Neural cell (in vitro differentiated cells): ENCODE measurements around the gene SUPT20HL2. TPM values are rescaled to one million over a fixed set of nuclear protein-coding genes. Genes with fewer than 3 reads are reported as not detected.
"Not testable (repeated sequence)": the region's sequence is repeated elsewhere in the genome, so short reads cannot be mapped to it uniquely, and the experiment has no call there.

Source experiments
- H2AFZ ChIP-seq: fragments of 200-600, 300-800 bp; sonication (generic), shearing (Covaris generic); 2 replicates; pipeline ENCODE4 v1.6.0; 2014; ENCODE audit warnings: low read depth, mild to moderate bottlenecking, antibody characterized with exemption, low read length, moderate library complexity
- H3F3A ChIP-seq: fragments of 200-600 bp; shearing (Covaris generic); 2 replicates; pipeline ENCODE4 v1.6.1; 2016; ENCODE audit warnings: mild to moderate bottlenecking, moderate library complexity, mixed read lengths, antibody characterized with exemption, low read length; ENCODE audit not compliant: insufficient read depth, poor library complexity, severe bottlenecking
- H3K27ac ChIP-seq: fragments of 200-600, 300-800 bp; sonication (generic), shearing (Covaris generic); 2 replicates; pipeline ENCODE4 v1.5.1; 2014; ENCODE audit warnings: mild to moderate bottlenecking, low read length, moderate library complexity
- H3K27me3 ChIP-seq: fragments of 300-800, 200-600 bp; sonication (generic), shearing (Covaris generic); 2 replicates; pipeline ENCODE4 v1.6.0; 2014; ENCODE audit warnings: mild to moderate bottlenecking, low read depth, low read length, moderate library complexity; ENCODE audit not compliant: insufficient read depth
- H3K36me3 ChIP-seq: fragments of 300-800, 200-600 bp; sonication (generic), shearing (Covaris generic); 2 replicates; pipeline ENCODE4 v1.5.1; 2014; ENCODE audit warnings: mild to moderate bottlenecking, antibody characterized with exemption, low read length, moderate library complexity; ENCODE audit not compliant: insufficient read depth
- H3K4me2 ChIP-seq: fragments of 300-800, 200-600 bp; sonication (generic), shearing (Covaris generic); 2 replicates; pipeline ENCODE4 v1.6.0; 2014; ENCODE audit warnings: mild to moderate bottlenecking, low read length
- H3K4me3 ChIP-seq: fragments of 300-800, 200-600 bp; sonication (generic), shearing (Covaris generic); 2 replicates; pipeline ENCODE4 v1.5.1; 2014; ENCODE audit warnings: mild to moderate bottlenecking, low read length, moderate library complexity
- H3K79me2 ChIP-seq: fragments of 200-600 bp; shearing (Covaris generic); replicated peaks from 2 replicates; pipeline ENCODE4 v1.6.0; 2014; ENCODE audit warnings: mild to moderate bottlenecking, low read length, moderate library complexity; ENCODE audit not compliant: insufficient read depth
- H3K9ac ChIP-seq: fragments of 300-800, 200-600 bp; sonication (generic), shearing (Covaris generic); 2 replicates; pipeline ENCODE4 v1.6.1; 2016; ENCODE audit warnings: mild to moderate bottlenecking, low read length, mixed read lengths
- H3K9me2 ChIP-seq: fragments of 200-600 bp; shearing (Covaris generic); 2 replicates; pipeline ENCODE4 v1.6.1; 2016; ENCODE audit warnings: mild to moderate bottlenecking, low read length, mixed read lengths; ENCODE audit not compliant: insufficient read depth
- H3K9me3 ChIP-seq: fragments of 200-600, 300-800 bp; sonication (generic), shearing (Covaris generic); 2 replicates; pipeline ENCODE4 v1.6.1; 2016; ENCODE audit warnings: mild to moderate bottlenecking, mixed run types, low read length, moderate library complexity, mixed read lengths
- H4K20me1 ChIP-seq: fragments of 200-600 bp; shearing (Covaris generic); 2 replicates; pipeline ENCODE4 v1.6.1; 2016; ENCODE audit warnings: mild to moderate bottlenecking, mixed run types; ENCODE audit not compliant: insufficient read depth
- CTCF ChIP-seq: fragments of 450-650 bp; IDR thresholded peaks from 2 replicates; pipeline ENCODE4 v1.5.1; 2014; ENCODE audit warnings: antibody characterized with exemption, mild to moderate bottlenecking, moderate library complexity; ENCODE audit not compliant: poor library complexity, severe bottlenecking
- EP300 ChIP-seq: fragments of 450-650 bp; conservative IDR thresholded peaks from 2 replicates; pipeline ENCODE4 v1.6.1; 2014; ENCODE audit warnings: antibody characterized with exemption, mild to moderate bottlenecking, moderate library complexity; ENCODE audit not compliant: poor library complexity, severe bottlenecking
- EZH2 ChIP-seq: fragments of 200-600, 300-800 bp; shearing (Covaris generic), sonication (generic); IDR thresholded peaks from 2 replicates; pipeline ENCODE4 v1.6.1; 2014; ENCODE audit warnings: antibody characterized with exemption, low read length, borderline replicate concordance, mild to moderate bottlenecking; ENCODE audit not compliant: insufficient read depth, poor library complexity, severe bottlenecking
- MXI1 ChIP-seq: fragments of 450-650 bp; conservative IDR thresholded peaks from 2 replicates; pipeline ENCODE4 v1.6.1; 2014; ENCODE audit warnings: antibody characterized with exemption, mild to moderate bottlenecking; ENCODE audit not compliant: poor library complexity, severe bottlenecking
- RAD21 ChIP-seq: fragments of 450-650 bp; conservative IDR thresholded peaks from 2 replicates; pipeline ENCODE4 v1.6.1; 2014; ENCODE audit warnings: antibody characterized with exemption, mild to moderate bottlenecking, moderate library complexity
- SMC3 ChIP-seq: fragments of 450-650 bp; conservative IDR thresholded peaks from 2 replicates; pipeline ENCODE4 v1.6.1; 2014; ENCODE audit warnings: antibody characterized with exemption, mild to moderate bottlenecking, moderate library complexity; ENCODE audit not compliant: poor library complexity
- TAF1 ChIP-seq: IDR thresholded peaks from 2 replicates; pipeline ENCODE4 v1.6.1; 2012; ENCODE audit warnings: low read depth
- polyA plus RNA-seq: library from polyadenylated mRNA; depleted of rRNA; stranded (reverse); fragments of >200 nt; gene quantifications from 2 replicates; pipeline ENCODE4 v1.2.3, GENCODE V29; 2014
- TF ChIP-seq, protein P1 (sequence below): IDR thresholded peaks from 2 replicates; pipeline ENCODE4 v1.6.1; 2012; ENCODE audit warnings: borderline replicate concordance

Gene SUPT20HL2
- polyA plus RNA-seq, 1 donor from 2014 or later, result not detected

GRCh38 chrX:24311507-24312248 lies 2.2 kb downstream of the SUPT20HL2 start:
- H3K9me3 ChIP-seq, H3K9ac ChIP-seq, H3K4me3 ChIP-seq, H3K4me2 ChIP-seq, H3K27ac ChIP-seq, H2AFZ ChIP-seq, H3K36me3 ChIP-seq, H4K20me1 ChIP-seq, H3K79me2 ChIP-seq, H3K9me2 ChIP-seq, H3F3A ChIP-seq, H3K27me3 ChIP-seq: not testable (repeated sequence)

- not testable (repeated sequence) for H3K4me2 ChIP-seq, H3K4me3 ChIP-seq
Measured at GRCh38 chrX:24310916-24311315, 3.0 kb downstream of the SUPT20HL2 start.

GRCh38 chrX:24309580-24310374 lies 4.1 kb downstream of the SUPT20HL2 start:
- not testable (repeated sequence) for H3K9ac ChIP-seq, H4K20me1 ChIP-seq, H3K27me3 ChIP-seq, H2AFZ ChIP-seq, H3F3A ChIP-seq, H3K79me2 ChIP-seq, H3K4me3 ChIP-seq, H3K36me3 ChIP-seq, H3K27ac ChIP-seq, H3K9me2 ChIP-seq, H3K4me2 ChIP-seq, H3K9me3 ChIP-seq

More at GRCh38 chrX:24310916-24311315, 3.0 kb downstream of the SUPT20HL2 start:
- H4K20me1 ChIP-seq, H3K27me3 ChIP-seq, H2AFZ ChIP-seq, H3K9ac ChIP-seq, H3K9me2 ChIP-seq, H3K27ac ChIP-seq, H3F3A ChIP-seq, H3K9me3 ChIP-seq, H3K79me2 ChIP-seq, H3K36me3 ChIP-seq: not testable (repeated sequence)

GRCh38 chrX:24308803-24309202 lies 5.1 kb downstream of the SUPT20HL2 start:
- not testable (repeated sequence) for H3K27ac ChIP-seq, H3K9me2 ChIP-seq, H3K4me3 ChIP-seq, H3K9me3 ChIP-seq, H3K36me3 ChIP-seq, H3K9ac ChIP-seq, H2AFZ ChIP-seq, H3K4me2 ChIP-seq, H3K27me3 ChIP-seq, H3K79me2 ChIP-seq, H3F3A ChIP-seq, H4K20me1 ChIP-seq

DNA sequence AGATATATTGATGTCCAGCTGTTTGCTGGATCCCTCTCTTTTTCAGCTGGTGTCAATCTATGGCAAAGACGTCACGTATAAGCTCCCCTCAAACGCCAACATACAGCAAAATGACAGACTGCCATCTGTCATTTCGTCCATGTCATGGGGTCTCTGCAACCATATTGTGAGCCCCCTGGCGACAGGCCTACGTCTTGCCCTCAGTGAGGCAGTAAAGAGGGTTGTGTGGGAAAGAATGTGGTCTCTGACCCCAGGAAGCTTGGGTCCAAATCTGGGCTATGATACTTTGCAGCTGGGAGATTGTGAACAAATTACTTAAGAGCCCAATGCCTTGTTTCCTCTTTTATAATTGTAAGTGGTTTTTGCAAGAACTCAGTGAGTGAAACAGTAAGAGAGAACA lies 7.4 kb downstream of the SUPT20HL2 start:
- no peaks in the 10 kb centered on the region for H3K27me3 ChIP-seq
- TF ChIP-seq, protein P1, sequence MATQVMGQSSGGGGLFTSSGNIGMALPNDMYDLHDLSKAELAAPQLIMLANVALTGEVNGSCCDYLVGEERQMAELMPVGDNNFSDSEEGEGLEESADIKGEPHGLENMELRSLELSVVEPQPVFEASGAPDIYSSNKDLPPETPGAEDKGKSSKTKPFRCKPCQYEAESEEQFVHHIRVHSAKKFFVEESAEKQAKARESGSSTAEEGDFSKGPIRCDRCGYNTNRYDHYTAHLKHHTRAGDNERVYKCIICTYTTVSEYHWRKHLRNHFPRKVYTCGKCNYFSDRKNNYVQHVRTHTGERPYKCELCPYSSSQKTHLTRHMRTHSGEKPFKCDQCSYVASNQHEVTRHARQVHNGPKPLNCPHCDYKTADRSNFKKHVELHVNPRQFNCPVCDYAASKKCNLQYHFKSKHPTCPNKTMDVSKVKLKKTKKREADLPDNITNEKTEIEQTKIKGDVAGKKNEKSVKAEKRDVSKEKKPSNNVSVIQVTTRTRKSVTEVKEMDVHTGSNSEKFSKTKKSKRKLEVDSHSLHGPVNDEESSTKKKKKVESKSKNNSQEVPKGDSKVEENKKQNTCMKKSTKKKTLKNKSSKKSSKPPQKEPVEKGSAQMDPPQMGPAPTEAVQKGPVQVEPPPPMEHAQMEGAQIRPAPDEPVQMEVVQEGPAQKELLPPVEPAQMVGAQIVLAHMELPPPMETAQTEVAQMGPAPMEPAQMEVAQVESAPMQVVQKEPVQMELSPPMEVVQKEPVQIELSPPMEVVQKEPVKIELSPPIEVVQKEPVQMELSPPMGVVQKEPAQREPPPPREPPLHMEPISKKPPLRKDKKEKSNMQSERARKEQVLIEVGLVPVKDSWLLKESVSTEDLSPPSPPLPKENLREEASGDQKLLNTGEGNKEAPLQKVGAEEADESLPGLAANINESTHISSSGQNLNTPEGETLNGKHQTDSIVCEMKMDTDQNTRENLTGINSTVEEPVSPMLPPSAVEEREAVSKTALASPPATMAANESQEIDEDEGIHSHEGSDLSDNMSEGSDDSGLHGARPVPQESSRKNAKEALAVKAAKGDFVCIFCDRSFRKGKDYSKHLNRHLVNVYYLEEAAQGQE, result no peak
- no peak for TF ChIP-seq SMC3
- no peak for TF ChIP-seq EP300
- no peak for TF ChIP-seq EZH2
- TF ChIP-seq RAD21, result no peak
- no peak for TF ChIP-seq MXI1
- no peak for TF ChIP-seq TAF1
- TF ChIP-seq CTCF, result no peak

More for the DNA sequence above, 7.4 kb downstream of the SUPT20HL2 start:
- no peaks in the 10 kb centered on the region for H3K79me2 ChIP-seq
- no peak overlapping the region for H2AFZ ChIP-seq
- H3K4me2 ChIP-seq, result no peak overlapping the region
- no peak overlapping the region for H3K4me3 ChIP-seq
- H3K27ac ChIP-seq, result no peak overlapping the region
- H3K9me2 ChIP-seq, result no peaks in the 10 kb centered on the region
- no peaks in the 10 kb centered on the region for H3K36me3 ChIP-seq
- no peaks in the 10 kb centered on the region for H3F3A ChIP-seq
- H4K20me1 ChIP-seq, result no peaks in the 10 kb centered on the region
- no peak overlapping the region for H3K9ac ChIP-seq
- no peaks in the 10 kb centered on the region for H3K9me3 ChIP-seq
